Lung (tissue), 12 donors: ENCODE data around the gene MEF2C. TPM values are rescaled to one million over a fixed set of nuclear protein-coding genes. Genes with fewer than 3 reads are reported as not detected.

Source experiments
- ATAC-seq: fragments of 200-7000 bp; cut with Tn5 transposase; one replicate; pipeline ENCODE4 v1.9.1; 2020; ENCODE audit warnings: moderate number of reproducible peaks; ENCODE audit not compliant: insufficient read depth, low FRiP score
- DNase-seq, 3 donors: peaks; one replicate each; pipeline ENCODE4 v3.0.0-alpha.2; 2013 to 2017
- H3K27ac ChIP-seq, 2 donors: one replicate each; pipeline ENCODE4 v1.5.1; 2013; ENCODE audit warnings: mild to moderate bottlenecking in 2 of 2, moderate library complexity in 2 of 2, control low read depth in 1 of 2, inconsistent platforms in 1 of 2, low read depth in 1 of 2, low read length in 1 of 2
- H3K27me3 ChIP-seq, 3 donors: one replicate each; pipeline ENCODE4 v1.5.1; 2013; ENCODE audit warnings: low read length in 2 of 3; ENCODE audit not compliant: control insufficient read depth in 3 of 3, insufficient read depth in 3 of 3
- H3K36me3 ChIP-seq, 4 donors: one replicate each; pipeline ENCODE4 v1.5.1; 2013; ENCODE audit warnings: low read length in 4 of 4, mild to moderate bottlenecking in 1 of 4, moderate library complexity in 1 of 4; ENCODE audit not compliant: control insufficient read depth in 4 of 4, insufficient read depth in 4 of 4
- H3K4me1 ChIP-seq, 5 donors: one replicate each; pipeline ENCODE4 v1.5.1; 2013; ENCODE audit warnings: low read length in 5 of 5, mild to moderate bottlenecking in 2 of 5, moderate library complexity in 1 of 5; ENCODE audit not compliant: control insufficient read depth in 5 of 5, insufficient read depth in 5 of 5
- H3K4me3 ChIP-seq: one replicate; pipeline ENCODE4 v1.5.1; 2013; ENCODE audit warnings: mild to moderate bottlenecking, control low read depth, moderate library complexity
- H3K9ac ChIP-seq, 2 donors: one replicate each; pipeline ENCODE4 v1.5.1; 2013; ENCODE audit warnings: low read length in 2 of 2, control low read depth in 1 of 2; ENCODE audit not compliant: insufficient read depth in 1 of 2
- H3K9me3 ChIP-seq, 4 donors: one replicate each; pipeline ENCODE4 v1.5.1; 2013; ENCODE audit warnings: low read length in 3 of 4, mild to moderate bottlenecking in 1 of 4, moderate library complexity in 1 of 4; ENCODE audit not compliant: control insufficient read depth in 4 of 4, insufficient read depth in 3 of 4
- CTCF ChIP-seq: IDR thresholded peaks from 2 replicates; pipeline ENCODE4 v1.5.1; 2012; ENCODE audit warnings: mild to moderate bottlenecking; ENCODE audit errors: control extremely low read depth, extremely low read depth
- WGBS, 2 donors: extraction: QIAGEN DNeasy Blood & Tissue Kit; methylation state at CpG; one replicate each; pipeline ENCODE4 v1.1.7; 2013; 5-methylcytosine and 5-hydroxymethylcytosine counted together
- polyA plus RNA-seq, 2 donors: library from polyadenylated mRNA; stranded (reverse); fragments of 200-250 nt; gene quantifications; one replicate each; pipeline ENCODE4 v1.2.1, GENCODE V29; 2013
- total RNA-seq, 2 donors: library from RNA; depleted of rRNA in 1 of 2; stranded (reverse); fragments of >200 nt in 1 of 2; gene quantifications; one replicate each; pipeline ENCODE4 v1.2.1, GENCODE V29; 2014 to 2021
- donor health status: control.
- donor health status: control.
- donor health status: Bipolar disorder and iron deficiency.
- donor health status: healthy.
- donor health status: DM: yes; HTN: yes; CAD: no.

Gene MEF2C
- total and polyA plus RNA-seq, 4 donors = 9.1 to 138 (median 28.8) TPM

GRCh38 chr5:88830567-88830966 is 52.4 kb downstream of the MEF2C start:
- H3K27ac ChIP-seq = peak overlapping the region in 1 of 2 donors; percentile 70
- no peaks in the 10 kb centered on the region for H3K27me3 ChIP-seq
- no peak for TF ChIP-seq CTCF
- H3K4me3 ChIP-seq = no peak overlapping the region
- no peak overlapping the region for H3K9ac ChIP-seq
- ATAC-seq (no peak), DNase-seq (no peak)
- no peaks in the 10 kb centered on the region for H3K36me3 ChIP-seq
- peaks cover 5 to 56% (median 22%) of the 10 kb centered on the region in 5 donors for H3K4me1 ChIP-seq
- no peaks in the 10 kb centered on the region for H3K9me3 ChIP-seq

- Histone ChIP-seq H3K36me3 (no peaks in the 10 kb centered on the region), H3K4me3 (no peak overlapping the region), H3K9ac (no peak overlapping the region), H3K27me3 (no peaks in the 10 kb centered on the region), H3K9me3 (no peaks in the 10 kb centered on the region), H3K27ac (peak overlapping the region in 1 of 2 donors; percentile 70), H3K4me1 (peaks cover 5 to 62% (median 23%) of the 10 kb centered on the region in 5 donors)
- no peak for TF ChIP-seq CTCF
- DNase-seq (no peak), ATAC-seq (no peak)
- 55 to 65% methylated on average over 3 of the region's 3 CpGs for WGBS, 2 donors
These were observed 53.2 kb downstream of the MEF2C start for GRCh38 chr5:88829775-88830174.

- Histone ChIP-seq H3K4me1 (peaks cover 4 to 65% (median 21%) of the 10 kb centered on the region in 5 donors), H3K4me3 (no peak overlapping the region), H3K9me3 (no peaks in the 10 kb centered on the region), H3K27ac (peak overlapping the region; percentile 37 to 70), H3K27me3 (no peaks in the 10 kb centered on the region), H3K36me3 (no peaks in the 10 kb centered on the region), H3K9ac (no peak overlapping the region)
- DNase-seq (peak in 1 of 3 donors; percentile 41), ATAC-seq (no peak)
- no peak for TF ChIP-seq CTCF
- WGBS, 2 donors = 9 to 39% methylated on average over 3 of the region's 3 CpGs
These were observed 53.9 kb downstream of the MEF2C start for GRCh38 chr5:88829054-88829453.

GRCh38 chr5:88827997-88828396 is 55.0 kb downstream of the MEF2C start:
- ATAC-seq (no peak), DNase-seq (no peak)
- H3K9ac ChIP-seq = no peak overlapping the region
- H3K4me1 ChIP-seq = peaks cover 3 to 54% (median 19%) of the 10 kb centered on the region in 5 donors
- peak overlapping the region in 1 of 2 donors; percentile 53 for H3K27ac ChIP-seq
- 38 to 57% methylated on average over 1 of the region's 1 CpG for WGBS, 2 donors
- no peaks in the 10 kb centered on the region for H3K9me3 ChIP-seq
- H3K36me3 ChIP-seq = no peaks in the 10 kb centered on the region
- no peak overlapping the region for H3K4me3 ChIP-seq
- H3K27me3 ChIP-seq = no peaks in the 10 kb centered on the region
- no peak for TF ChIP-seq CTCF
